Measurements from ENCODE around the gene CENPX. TPM values are rescaled to one million over a fixed set of nuclear protein-coding genes. Genes with fewer than 3 reads are reported as not detected.

The CENPX gene
- total and polyA plus RNA-seq, 2 of the 13 experiments (the other 11 are each of a cell fraction or from before 2014, with no cell fraction given) = 92.7 to 170 TPM

GRCh38 chr17:81978524-81979298 is 44.0 kb downstream of the CENPX start (continued):
- TF ChIP-seq, protein P1, sequence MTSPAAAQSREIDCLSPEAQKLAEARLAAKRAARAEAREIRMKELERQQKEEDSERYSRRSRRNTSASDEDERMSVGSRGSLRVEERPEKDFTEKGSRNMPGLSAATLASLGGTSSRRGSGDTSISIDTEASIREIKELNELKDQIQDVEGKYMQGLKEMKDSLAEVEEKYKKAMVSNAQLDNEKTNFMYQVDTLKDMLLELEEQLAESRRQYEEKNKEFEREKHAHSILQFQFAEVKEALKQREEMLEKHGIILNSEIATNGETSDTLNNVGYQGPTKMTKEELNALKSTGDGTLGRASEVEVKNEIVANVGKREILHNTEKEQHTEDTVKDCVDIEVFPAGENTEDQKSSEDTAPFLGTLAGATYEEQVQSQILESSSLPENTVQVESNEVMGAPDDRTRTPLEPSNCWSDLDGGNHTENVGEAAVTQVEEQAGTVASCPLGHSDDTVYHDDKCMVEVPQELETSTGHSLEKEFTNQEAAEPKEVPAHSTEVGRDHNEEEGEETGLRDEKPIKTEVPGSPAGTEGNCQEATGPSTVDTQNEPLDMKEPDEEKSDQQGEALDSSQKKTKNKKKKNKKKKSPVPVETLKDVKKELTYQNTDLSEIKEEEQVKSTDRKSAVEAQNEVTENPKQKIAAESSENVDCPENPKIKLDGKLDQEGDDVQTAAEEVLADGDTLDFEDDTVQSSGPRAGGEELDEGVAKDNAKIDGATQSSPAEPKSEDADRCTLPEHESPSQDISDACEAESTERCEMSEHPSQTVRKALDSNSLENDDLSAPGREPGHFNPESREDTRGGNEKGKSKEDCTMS (CRISPR knock-in tag; conservative IDR thresholded peaks at IDR 0.05) = no peak
- TF ChIP-seq TCF7 (IDR thresholded peaks at IDR 0.05; ENCODE audit: low read depth) (peak; percentile 55; the same call in 1 of the 2 replicates), ZNF335 (CRISPR knock-in tag; IDR thresholded peaks at IDR 0.05) (no peak), SMAD3 (CRISPR knock-in tag; IDR thresholded peaks at IDR 0.05) (no peak), PATZ1 (CRISPR knock-in tag; IDR thresholded peaks at IDR 0.05) (no peak; the same call in 1 of the 2 replicates), ZNF224 (CRISPR knock-in tag; IDR thresholded peaks at IDR 0.05) (no peak), ZBTB38 (CRISPR knock-in tag; IDR thresholded peaks at IDR 0.05) (peak; percentile 91), SNRNP70 (IDR thresholded peaks at IDR 0.05; ENCODE audit: low read depth, low read length) (no peak), BRF2 (CRISPR knock-in tag; IDR thresholded peaks at IDR 0.05) (no peak), SKI (IDR thresholded peaks at IDR 0.05; ENCODE audit: partially characterized antibody) (no peak), ZNF674 (CRISPR knock-in tag; IDR thresholded peaks at IDR 0.05; ENCODE audit: low read depth) (no peak), DPF2 (CRISPR knock-in tag; IDR thresholded peaks at IDR 0.05; ENCODE audit: borderline replicate concordance, low read depth) (no peak), SCMH1 (CRISPR knock-in tag; IDR thresholded peaks at IDR 0.05; ENCODE audit: borderline replicate concordance) (no peak), RBM22 (optimal IDR thresholded peaks at IDR 0.05; ENCODE audit: low read length) (no peak)
- TF ChIP-seq, protein P2, sequence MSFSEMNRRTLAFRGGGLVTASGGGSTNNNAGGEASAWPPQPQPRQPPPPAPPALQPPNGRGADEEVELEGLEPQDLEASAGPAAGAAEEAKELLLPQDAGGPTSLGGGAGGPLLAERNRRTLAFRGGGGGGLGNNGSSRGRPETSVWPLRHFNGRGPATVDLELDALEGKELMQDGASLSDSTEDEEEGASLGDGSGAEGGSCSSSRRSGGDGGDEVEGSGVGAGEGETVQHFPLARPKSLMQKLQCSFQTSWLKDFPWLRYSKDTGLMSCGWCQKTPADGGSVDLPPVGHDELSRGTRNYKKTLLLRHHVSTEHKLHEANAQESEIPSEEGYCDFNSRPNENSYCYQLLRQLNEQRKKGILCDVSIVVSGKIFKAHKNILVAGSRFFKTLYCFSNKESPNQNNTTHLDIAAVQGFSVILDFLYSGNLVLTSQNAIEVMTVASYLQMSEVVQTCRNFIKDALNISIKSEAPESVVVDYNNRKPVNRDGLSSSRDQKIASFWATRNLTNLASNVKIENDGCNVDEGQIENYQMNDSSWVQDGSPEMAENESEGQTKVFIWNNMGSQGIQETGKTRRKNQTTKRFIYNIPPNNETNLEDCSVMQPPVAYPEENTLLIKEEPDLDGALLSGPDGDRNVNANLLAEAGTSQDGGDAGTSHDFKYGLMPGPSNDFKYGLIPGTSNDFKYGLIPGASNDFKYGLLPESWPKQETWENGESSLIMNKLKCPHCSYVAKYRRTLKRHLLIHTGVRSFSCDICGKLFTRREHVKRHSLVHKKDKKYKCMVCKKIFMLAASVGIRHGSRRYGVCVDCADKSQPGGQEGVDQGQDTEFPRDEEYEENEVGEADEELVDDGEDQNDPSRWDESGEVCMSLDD (CRISPR knock-in tag; IDR thresholded peaks at IDR 0.05; ENCODE audit: borderline replicate concordance) = no peak
- TF ChIP-seq, protein P3, sequence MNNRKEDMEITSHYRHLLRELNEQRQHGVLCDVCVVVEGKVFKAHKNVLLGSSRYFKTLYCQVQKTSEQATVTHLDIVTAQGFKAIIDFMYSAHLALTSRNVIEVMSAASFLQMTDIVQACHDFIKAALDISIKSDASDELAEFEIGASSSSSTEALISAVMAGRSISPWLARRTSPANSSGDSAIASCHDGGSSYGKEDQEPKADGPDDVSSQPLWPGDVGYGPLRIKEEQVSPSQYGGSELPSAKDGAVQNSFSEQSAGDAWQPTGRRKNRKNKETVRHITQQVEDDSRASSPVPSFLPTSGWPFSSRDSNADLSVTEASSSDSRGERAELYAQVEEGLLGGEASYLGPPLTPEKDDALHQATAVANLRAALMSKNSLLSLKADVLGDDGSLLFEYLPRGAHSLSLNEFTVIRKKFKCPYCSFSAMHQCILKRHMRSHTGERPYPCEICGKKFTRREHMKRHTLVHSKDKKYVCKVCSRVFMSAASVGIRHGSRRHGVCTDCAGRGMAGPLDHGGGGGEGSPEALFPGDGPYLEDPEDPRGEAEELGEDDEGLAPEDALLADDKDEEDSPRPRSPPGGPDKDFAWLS (CRISPR knock-in tag; IDR thresholded peaks at IDR 0.05; ENCODE audit: borderline replicate concordance) = no peak
- TF ChIP-seq, protein P4, sequence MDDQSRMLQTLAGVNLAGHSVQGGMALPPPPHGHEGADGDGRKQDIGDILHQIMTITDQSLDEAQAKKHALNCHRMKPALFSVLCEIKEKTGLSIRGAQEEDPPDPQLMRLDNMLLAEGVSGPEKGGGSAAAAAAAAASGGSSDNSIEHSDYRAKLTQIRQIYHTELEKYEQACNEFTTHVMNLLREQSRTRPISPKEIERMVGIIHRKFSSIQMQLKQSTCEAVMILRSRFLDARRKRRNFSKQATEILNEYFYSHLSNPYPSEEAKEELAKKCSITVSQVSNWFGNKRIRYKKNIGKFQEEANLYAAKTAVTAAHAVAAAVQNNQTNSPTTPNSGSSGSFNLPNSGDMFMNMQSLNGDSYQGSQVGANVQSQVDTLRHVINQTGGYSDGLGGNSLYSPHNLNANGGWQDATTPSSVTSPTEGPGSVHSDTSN (CRISPR knock-in tag; IDR thresholded peaks at IDR 0.05; ENCODE audit: borderline replicate concordance) = no peak

All from HepG2 (cell line).